Measurements from ENCODE around the gene ZCCHC13. TPM values are rescaled to one million over a fixed set of nuclear protein-coding genes. Genes with fewer than 3 reads are reported as not detected.

The ZCCHC13 gene
- total and polyA plus RNA-seq, 7 donors = not detected

DNA sequence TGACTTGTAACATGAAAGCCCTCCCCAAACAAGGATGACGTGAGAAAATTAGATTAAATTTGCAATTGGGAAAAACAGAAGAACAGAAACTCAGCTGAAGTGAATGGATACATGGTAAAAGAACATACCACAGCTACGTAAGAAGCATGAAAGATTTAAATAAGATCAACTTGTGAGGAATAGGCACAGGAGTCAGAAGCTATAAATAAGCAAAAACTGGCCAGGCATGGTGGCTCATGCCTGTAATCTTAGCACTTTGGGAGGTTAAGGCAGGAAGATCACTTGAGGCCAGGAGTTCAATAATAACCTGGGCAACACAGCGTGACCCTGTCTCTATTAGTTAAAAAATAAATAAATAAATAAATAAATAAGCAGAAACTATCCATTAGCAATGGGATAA lies 33.6 kb upstream of the ZCCHC13 start:
- no peak for DNase-seq
- H3K4me3 ChIP-seq = no peak overlapping the region
- intact Hi-C loops (cut with DNase I) = no loop called here
- no peaks in the 10 kb centered on the region for H3K27me3 ChIP-seq
- WGBS, 2 donors = 95 to 96% methylated on average over 3 of the region's 3 CpGs
- no peaks in the 10 kb centered on the region for H3K9me3 ChIP-seq
- H3K4me1 ChIP-seq = no peaks in the 10 kb centered on the region
- peaks cover 0 to 19% (median 3%) of the 10 kb centered on the region in 4 donors for H3K36me3 ChIP-seq
- H3K27ac ChIP-seq = no peak overlapping the region
- no peak for TF ChIP-seq POLR2A (IDR thresholded peaks at IDR 0.05)
- TF ChIP-seq POLR2AphosphoS5 (IDR thresholded peaks at IDR 0.05) = no peak
- no peak for TF ChIP-seq CTCF (IDR thresholded peaks at IDR 0.05)

DNA sequence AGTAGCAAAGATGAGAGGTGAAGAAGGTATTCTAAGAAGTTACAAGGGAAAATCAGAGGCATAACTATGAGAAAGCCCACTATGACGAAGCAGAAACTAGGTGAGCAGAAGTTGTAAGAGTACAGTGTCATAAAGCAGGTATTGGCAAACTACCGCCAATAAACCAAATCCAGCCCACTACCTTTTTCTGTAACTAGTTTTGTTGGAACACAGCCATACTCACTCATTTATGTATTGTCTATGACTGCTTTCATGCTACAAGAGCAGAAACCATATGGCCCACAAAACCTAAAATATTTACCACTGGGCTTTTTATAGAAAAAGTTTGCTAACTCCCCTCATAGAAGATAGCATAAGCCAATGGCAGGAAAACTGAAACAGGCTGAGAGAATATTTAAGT lies 31.8 kb upstream of the ZCCHC13 start:
- intact Hi-C loops (cut with DNase I) = no loop called here
- no peak for TF ChIP-seq CTCF (IDR thresholded peaks at IDR 0.05)
- TF ChIP-seq EP300 (IDR thresholded peaks at IDR 0.05) = no peak
- TF ChIP-seq POLR2A (IDR thresholded peaks at IDR 0.05) = no peak
- no peak for TF ChIP-seq POLR2AphosphoS5 (IDR thresholded peaks at IDR 0.05)
- WGBS, 2 donors = 61 to 82% methylated on average over 2 of the region's 2 CpGs
- H3K27me3 ChIP-seq = no peaks in the 10 kb centered on the region
- H3K27ac ChIP-seq = no peak overlapping the region
- no peak overlapping the region for H3K4me3 ChIP-seq
- H3K36me3 ChIP-seq = peaks cover 0 to 34% (median 3%) of the 10 kb centered on the region in 4 donors
- DNase-seq = no peak
- H3K4me1 ChIP-seq = no peaks in the 10 kb centered on the region
- no peaks in the 10 kb centered on the region for H3K9me3 ChIP-seq

- Histone ChIP-seq H3K4me1 (no peaks in the 10 kb centered on the region), H3K27me3 (no peaks in the 10 kb centered on the region), H3K9me3 (no peaks in the 10 kb centered on the region), H3K36me3 (peaks cover 4 to 54% (median 7%) of the 10 kb centered on the region in 4 donors), H3K27ac (no peak overlapping the region), H3K4me3 (no peak overlapping the region)
- intact Hi-C loops (cut with DNase I) = no loop called here
- no peak for TF ChIP-seq CTCF (IDR thresholded peaks at IDR 0.05)
- no peak for TF ChIP-seq POLR2A (IDR thresholded peaks at IDR 0.05)
- no peak for TF ChIP-seq POLR2AphosphoS5 (IDR thresholded peaks at IDR 0.05)
- TF ChIP-seq EP300 (IDR thresholded peaks at IDR 0.05) = no peak
- WGBS, 2 donors = 84 to 90% methylated on average over 5 of the region's 5 CpGs
- DNase-seq = no peak
These were observed 29.5 kb upstream of the ZCCHC13 start for GRCh38 chrX:74274516-74274915.

DNA sequence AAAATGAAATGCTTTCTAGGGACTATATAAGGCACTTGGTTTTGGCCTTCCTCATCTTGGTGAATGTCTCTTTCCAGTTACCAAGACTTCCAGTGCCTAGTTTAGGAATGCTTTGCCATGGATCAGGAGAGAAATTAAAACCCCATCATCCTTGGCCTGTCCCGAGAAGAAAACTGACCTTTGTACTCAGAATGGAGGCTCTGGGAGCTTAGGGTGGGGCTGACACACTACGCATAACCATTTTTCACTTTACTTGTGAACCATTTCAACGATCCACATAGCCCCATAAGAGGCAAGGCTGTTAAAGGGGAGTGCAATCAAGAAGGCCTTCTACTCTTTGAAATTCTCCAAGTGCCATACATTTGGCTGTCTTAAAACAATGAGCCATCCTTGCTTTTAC lies 26.7 kb upstream of the ZCCHC13 start:
- TF ChIP-seq POLR2AphosphoS5 (IDR thresholded peaks at IDR 0.05) = no peak
- WGBS, 2 donors = 23 to 73% methylated on average over 3 of the region's 3 CpGs
- H3K4me1 ChIP-seq = peaks cover 0 to 2% (median under 1%) of the 10 kb centered on the region in 4 donors
- no peaks in the 10 kb centered on the region for H3K27me3 ChIP-seq
- intact Hi-C loops (cut with DNase I) = no loop called here
- no peak overlapping the region for H3K4me3 ChIP-seq
- H3K27ac ChIP-seq = no peak overlapping the region
- no peak for DNase-seq
- peaks cover 16 to 76% (median 22%) of the 10 kb centered on the region in 4 donors for H3K36me3 ChIP-seq
- no peaks in the 10 kb centered on the region for H3K9me3 ChIP-seq

DNA sequence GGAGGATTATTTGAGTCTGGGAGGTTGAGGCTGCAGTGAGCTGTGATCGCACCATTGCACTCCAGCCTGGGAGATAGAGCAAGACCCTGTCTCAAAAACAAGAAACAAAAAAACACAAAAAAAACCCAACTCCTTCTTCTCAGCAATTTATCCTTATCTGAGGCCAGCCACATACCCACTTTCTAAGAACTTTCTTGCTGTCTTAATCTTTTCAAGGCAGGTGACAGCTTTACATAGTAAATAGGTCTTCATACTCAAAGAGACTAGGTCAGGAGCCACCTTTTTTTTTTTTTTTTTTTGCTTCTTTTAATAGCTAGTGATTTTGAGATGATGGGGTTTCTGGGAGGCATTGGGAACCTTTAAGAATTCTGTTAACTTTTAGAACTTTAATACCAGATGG lies 26.1 kb upstream of the ZCCHC13 start:
- no peaks in the 10 kb centered on the region for H3K9me3 ChIP-seq
- peaks cover 0 to 7% (median 6%) of the 10 kb centered on the region in 4 donors for H3K4me1 ChIP-seq
- 95% methylated on average over 1 of the region's 1 CpG for WGBS, 2 donors
- DNase-seq = no peak
- no peak overlapping the region for H3K27ac ChIP-seq
- intact Hi-C loops (cut with DNase I) = no loop called here
- peaks cover 16 to 76% (median 22%) of the 10 kb centered on the region in 4 donors for H3K36me3 ChIP-seq
- H3K4me3 ChIP-seq = no peak overlapping the region
- TF ChIP-seq POLR2AphosphoS5 (IDR thresholded peaks at IDR 0.05) = no peak
- TF ChIP-seq EP300 (IDR thresholded peaks at IDR 0.05) = no peak
- no peak for TF ChIP-seq POLR2A (IDR thresholded peaks at IDR 0.05)
- no peak for TF ChIP-seq CTCF (IDR thresholded peaks at IDR 0.05)
- H3K27me3 ChIP-seq = no peaks in the 10 kb centered on the region
